Liver (tissue), 9 donors: ENCODE measurements around the gene DNMT1. TPM values are rescaled to one million over a fixed set of nuclear protein-coding genes. Genes with fewer than 3 reads are reported as not detected.

Experiments used
- DNase-seq: peaks from one replicate; pipeline ENCODE4 v3.0.0-alpha.2; 2017; ENCODE audit warnings: low spot score
- H3K27ac ChIP-seq, 2 donors: one replicate each; pipeline ENCODE4 v1.7.0; 2013; ENCODE audit warnings: inconsistent platforms in 2 of 2, low read length in 2 of 2, control low read depth in 1 of 2, low read depth in 1 of 2, mild to moderate bottlenecking in 1 of 2
- H3K27me3 ChIP-seq, 4 donors: one replicate each; pipeline versions ENCODE4 v1.6.1 to v1.7.0; 2013; ENCODE audit warnings: low read length in 3 of 4, inconsistent platforms in 1 of 4, mild to moderate bottlenecking in 1 of 4, moderate library complexity in 1 of 4; ENCODE audit not compliant: control insufficient read depth in 4 of 4, insufficient read depth in 4 of 4
- H3K36me3 ChIP-seq, 4 donors: one replicate each; pipeline versions ENCODE4 v1.6.1 to v1.7.0; 2013; ENCODE audit warnings: low read length in 3 of 4, mild to moderate bottlenecking in 3 of 4, low read depth in 1 of 4, moderate library complexity in 1 of 4; ENCODE audit not compliant: control insufficient read depth in 4 of 4, insufficient read depth in 3 of 4
- H3K4me1 ChIP-seq, 4 donors: one replicate each; pipeline versions ENCODE4 v1.6.1 to v1.7.0; 2013; ENCODE audit warnings: low read length in 3 of 4, mild to moderate bottlenecking in 3 of 4, moderate library complexity in 1 of 4; ENCODE audit not compliant: control insufficient read depth in 4 of 4, insufficient read depth in 4 of 4
- H3K4me3 ChIP-seq, 3 donors: one replicate each; pipeline versions ENCODE4 v1.6.1 to v1.7.0; 2013; ENCODE audit warnings: low read length in 3 of 3, control low read depth in 1 of 3, low read depth in 1 of 3, mild to moderate bottlenecking in 1 of 3
- H3K9ac ChIP-seq, 2 donors: one replicate each; pipeline ENCODE4 v1.7.0; 2013; ENCODE audit warnings: low read length in 2 of 2, mild to moderate bottlenecking in 2 of 2, moderate library complexity in 2 of 2, control low read depth in 1 of 2, low read depth in 1 of 2
- H3K9me3 ChIP-seq, 4 donors: one replicate each; pipeline versions ENCODE4 v1.6.1 to v1.7.0; 2013; ENCODE audit warnings: low read length in 3 of 4; ENCODE audit not compliant: control insufficient read depth in 4 of 4
- ATF3 ChIP-seq: IDR thresholded peaks from 2 replicates; pipeline ENCODE4 v1.6.1; 2016; ENCODE audit warnings: antibody characterized with exemption
- FOXA1 ChIP-seq: IDR thresholded peaks from 2 replicates; pipeline ENCODE4 v1.6.1; 2016; ENCODE audit warnings: antibody characterized with exemption
- FOXA2 ChIP-seq: IDR thresholded peaks from 2 replicates; pipeline ENCODE4 v1.6.1; 2016; ENCODE audit warnings: antibody characterized with exemption
- GABPA ChIP-seq, 2 donors: IDR thresholded peaks in 1 of 2; conservative IDR thresholded peaks in 1 of 2; 2 replicates each; pipeline ENCODE4 v1.6.1; 2016; ENCODE audit warnings: antibody characterized with exemption in 2 of 2, mild to moderate bottlenecking in 1 of 2, moderate library complexity in 1 of 2
- HNF4A ChIP-seq, 2 donors: conservative IDR thresholded peaks; 2 replicates each; pipeline ENCODE4 v1.6.1; 2016; ENCODE audit warnings: antibody characterized with exemption in 2 of 2, mild to moderate bottlenecking in 2 of 2
- HNF4G ChIP-seq: IDR thresholded peaks from 2 replicates; pipeline ENCODE4 v1.6.1; 2016; ENCODE audit warnings: antibody characterized with exemption
- JUND ChIP-seq, 2 donors: IDR thresholded peaks; 2 replicates each; pipeline ENCODE4 v1.6.1; 2016; ENCODE audit warnings: antibody characterized with exemption in 2 of 2
- RAD21 ChIP-seq, 2 donors: IDR thresholded peaks; 2 replicates each; pipeline ENCODE4 v1.6.1; 2016; ENCODE audit warnings: antibody characterized with exemption in 2 of 2, mild to moderate bottlenecking in 2 of 2
- RXRA ChIP-seq, 2 donors: IDR thresholded peaks; 2 replicates each; pipeline ENCODE4 v1.6.1; 2017 to 2018; ENCODE audit warnings: antibody characterized with exemption in 2 of 2, mild to moderate bottlenecking in 1 of 2
- SP1 ChIP-seq: IDR thresholded peaks from 2 replicates; pipeline ENCODE4 v1.6.1; 2018; ENCODE audit warnings: antibody characterized with exemption, mild to moderate bottlenecking
- TAF1 ChIP-seq: conservative IDR thresholded peaks from 2 replicates; pipeline ENCODE4 v1.6.1; 2016; ENCODE audit warnings: antibody characterized with exemption, mild to moderate bottlenecking
- YY1 ChIP-seq: IDR thresholded peaks from 2 replicates; pipeline ENCODE4 v1.6.1; 2016; ENCODE audit warnings: antibody characterized with exemption, mild to moderate bottlenecking
- ZBTB33 ChIP-seq: IDR thresholded peaks from 2 replicates; pipeline ENCODE4 v1.6.1; 2016; ENCODE audit warnings: antibody characterized with exemption
- WGBS: extraction: QIAGEN DNeasy Blood & Tissue Kit; methylation state at CpG from one replicate; pipeline ENCODE4 v1.1.7; 2013; 5-methylcytosine and 5-hydroxymethylcytosine counted together
- polyA plus RNA-seq, 2 donors: library from polyadenylated mRNA; stranded (reverse) in 1 of 2; unstranded in 1 of 2; fragments of 200-250 nt in 1 of 2; fragments of >200 nt in 1 of 2; fragmentation: Nextera tagmentation in 1 of 2; extraction: Ambion mirVana in 1 of 2; gene quantifications; one replicate each; pipeline versions ENCODE4 v1.2.1 to v1.2.3, GENCODE V29; 2013 to 2015
- total RNA-seq, 2 donors: library from RNA; depleted of rRNA; stranded (reverse); fragments of >200 nt; gene quantifications; one replicate each; pipeline ENCODE4 v1.2.3, GENCODE V29; 2014
- TF ChIP-seq, protein P1 (sequence below): IDR thresholded peaks from 2 replicates; pipeline ENCODE4 v1.6.1; 2016; ENCODE audit warnings: antibody characterized with exemption
- TF ChIP-seq, protein P2 (sequence below): IDR thresholded peaks from 2 replicates; pipeline ENCODE4 v1.6.1; 2016; ENCODE audit warnings: antibody characterized with exemption, mild to moderate bottlenecking
- donor health status: healthy.
- donor health status: healthy.
- donor health status: healthy.
- donor health status: healthy.
- donor health status: healthy.

The DNMT1 gene
- total and polyA plus RNA-seq, 4 donors: 8.7 to 47.1 (median 20.0) TPM

GRCh38 chr19:10089801-10090375 lies 104.9 kb downstream of the DNMT1 start (continued):
- TF ChIP-seq HNF4A (conservative IDR thresholded peaks at IDR 0.05) (peak; percentile 98 to 99), JUND (IDR thresholded peaks at IDR 0.05) (peak; percentile 18 to 61), RXRA (IDR thresholded peaks at IDR 0.05) (peak; percentile 96 to 97), FOXA2 (no peak)

GRCh38 chr19:10088949-10089554 lies 105.7 kb downstream of the DNMT1 start:
- WGBS: 93% methylated on average over 6 of the region's 6 CpGs
- peaks cover 14 to 33% (median 25%) of the 10 kb centered on the region in 4 donors for H3K36me3 ChIP-seq
- DNase-seq: no peak
- TF ChIP-seq ZBTB33: no peak
- H3K4me3 ChIP-seq: peak overlapping the region in 1 of 3 donors; percentile 4
- H3K9ac ChIP-seq: no peak overlapping the region
- H3K27ac ChIP-seq: peak overlapping the region; percentile 51 to 82
- H3K9me3 ChIP-seq: no peaks in the 10 kb centered on the region
- H3K27me3 ChIP-seq: no peaks in the 10 kb centered on the region
- peaks cover 16 to 64% (median 45%) of the 10 kb centered on the region in 4 donors for H3K4me1 ChIP-seq

- H3K27ac ChIP-seq: peak overlapping the region; percentile 95 to 97
- WGBS: 79% methylated on average over 18 of the region's 18 CpGs
- H3K9ac ChIP-seq: no peak overlapping the region
Observed at GRCh38 chr19:10087296-10088061, 107.3 kb downstream of the DNMT1 start.

GRCh38 chr19:10086591-10087192 lies 108.1 kb downstream of the DNMT1 start:
- Histone ChIP-seq H3K27me3 (no peaks in the 10 kb centered on the region), H3K4me1 (peaks cover 10 to 44% (median 32%) of the 10 kb centered on the region in 4 donors), H3K27ac (peak overlapping the region; percentile 95 to 97), H3K36me3 (peaks cover 4 to 14% (median 12%) of the 10 kb centered on the region in 4 donors), H3K4me3 (peak overlapping the region; percentile 72 to 87 (median 83)), H3K9ac (peak overlapping the region; percentile 45 to 60), H3K9me3 (no peaks in the 10 kb centered on the region)
- peak; percentile 58 for DNase-seq
- WGBS: 4% methylated on average over 43 of the region's 43 CpGs
- TF ChIP-seq HNF4A (conservative IDR thresholded peaks at IDR 0.05): peak; percentile 85 to 87
- TF ChIP-seq, protein P1, sequence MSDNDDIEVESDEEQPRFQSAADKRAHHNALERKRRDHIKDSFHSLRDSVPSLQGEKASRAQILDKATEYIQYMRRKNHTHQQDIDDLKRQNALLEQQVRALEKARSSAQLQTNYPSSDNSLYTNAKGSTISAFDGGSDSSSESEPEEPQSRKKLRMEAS: peak; percentile 83
- peak in 1 of 2 donors; percentile 32 for TF ChIP-seq RAD21 (IDR thresholded peaks at IDR 0.05)
- peak; percentile 11 for TF ChIP-seq FOXA2
- no peak for TF ChIP-seq GABPA (IDR thresholded peaks at IDR 0.05 in 1 of 2, conservative IDR thresholded peaks at IDR 0.05 in 1 of 2)
- TF ChIP-seq TAF1: no peak
- peak; percentile 94 to 95 for TF ChIP-seq RXRA (IDR thresholded peaks at IDR 0.05)
- TF ChIP-seq YY1: peak; percentile 48
- no peak for TF ChIP-seq FOXA1
- TF ChIP-seq, protein P2, sequence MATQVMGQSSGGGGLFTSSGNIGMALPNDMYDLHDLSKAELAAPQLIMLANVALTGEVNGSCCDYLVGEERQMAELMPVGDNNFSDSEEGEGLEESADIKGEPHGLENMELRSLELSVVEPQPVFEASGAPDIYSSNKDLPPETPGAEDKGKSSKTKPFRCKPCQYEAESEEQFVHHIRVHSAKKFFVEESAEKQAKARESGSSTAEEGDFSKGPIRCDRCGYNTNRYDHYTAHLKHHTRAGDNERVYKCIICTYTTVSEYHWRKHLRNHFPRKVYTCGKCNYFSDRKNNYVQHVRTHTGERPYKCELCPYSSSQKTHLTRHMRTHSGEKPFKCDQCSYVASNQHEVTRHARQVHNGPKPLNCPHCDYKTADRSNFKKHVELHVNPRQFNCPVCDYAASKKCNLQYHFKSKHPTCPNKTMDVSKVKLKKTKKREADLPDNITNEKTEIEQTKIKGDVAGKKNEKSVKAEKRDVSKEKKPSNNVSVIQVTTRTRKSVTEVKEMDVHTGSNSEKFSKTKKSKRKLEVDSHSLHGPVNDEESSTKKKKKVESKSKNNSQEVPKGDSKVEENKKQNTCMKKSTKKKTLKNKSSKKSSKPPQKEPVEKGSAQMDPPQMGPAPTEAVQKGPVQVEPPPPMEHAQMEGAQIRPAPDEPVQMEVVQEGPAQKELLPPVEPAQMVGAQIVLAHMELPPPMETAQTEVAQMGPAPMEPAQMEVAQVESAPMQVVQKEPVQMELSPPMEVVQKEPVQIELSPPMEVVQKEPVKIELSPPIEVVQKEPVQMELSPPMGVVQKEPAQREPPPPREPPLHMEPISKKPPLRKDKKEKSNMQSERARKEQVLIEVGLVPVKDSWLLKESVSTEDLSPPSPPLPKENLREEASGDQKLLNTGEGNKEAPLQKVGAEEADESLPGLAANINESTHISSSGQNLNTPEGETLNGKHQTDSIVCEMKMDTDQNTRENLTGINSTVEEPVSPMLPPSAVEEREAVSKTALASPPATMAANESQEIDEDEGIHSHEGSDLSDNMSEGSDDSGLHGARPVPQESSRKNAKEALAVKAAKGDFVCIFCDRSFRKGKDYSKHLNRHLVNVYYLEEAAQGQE: no peak
- peak in 1 of 2 donors; percentile 26 for TF ChIP-seq JUND (IDR thresholded peaks at IDR 0.05)
- TF ChIP-seq SP1: peak; percentile 58
- TF ChIP-seq HNF4G: peak; percentile 62
- no peak for TF ChIP-seq ATF3

More at GRCh38 chr19:10087296-10088061, 107.3 kb downstream of the DNMT1 start:
- peaks cover 16 to 51% (median 40%) of the 10 kb centered on the region in 4 donors for H3K4me1 ChIP-seq
- TF ChIP-seq RAD21 (IDR thresholded peaks at IDR 0.05) (no peak), HNF4A (conservative IDR thresholded peaks at IDR 0.05) (no peak)
- no peaks in the 10 kb centered on the region for H3K27me3 ChIP-seq
- DNase-seq: no peak
- no peaks in the 10 kb centered on the region for H3K9me3 ChIP-seq
- H3K4me3 ChIP-seq: peak overlapping the region; percentile 72 to 87 (median 83)
- peaks cover 8 to 22% (median 14%) of the 10 kb centered on the region in 4 donors for H3K36me3 ChIP-seq
